ENCODE results near the gene ABHD8. TPM values are rescaled to one million over a fixed set of nuclear protein-coding genes. Genes with fewer than 3 reads are reported as not detected.
A peak's percentile ranks its signal among the peaks of the same experiment; 100 is the strongest.

ABHD8 gene
- total RNA-seq, 1 donor from 2014 or later, result 4.6 TPM

- no peaks in the 10 kb centered on the region for H3K9me3 Mint-ChIP-seq
- H3K4me2 ChIP-seq, result peak overlapping the region; percentile 78
- peaks cover 17% of the 10 kb centered on the region for H3K27me3 ChIP-seq
- H2AFZ ChIP-seq (replicated peaks), result peak overlapping the region; percentile 53
- peak overlapping the region; percentile 51 for H3K4me3 ChIP-seq
- TF ChIP-seq EZH2phosphoT487 (IDR thresholded peaks at IDR 0.05) (peak; percentile 41), EZH2 (IDR thresholded peaks at IDR 0.05) (no peak)
- TF ChIP-seq, protein P1, sequence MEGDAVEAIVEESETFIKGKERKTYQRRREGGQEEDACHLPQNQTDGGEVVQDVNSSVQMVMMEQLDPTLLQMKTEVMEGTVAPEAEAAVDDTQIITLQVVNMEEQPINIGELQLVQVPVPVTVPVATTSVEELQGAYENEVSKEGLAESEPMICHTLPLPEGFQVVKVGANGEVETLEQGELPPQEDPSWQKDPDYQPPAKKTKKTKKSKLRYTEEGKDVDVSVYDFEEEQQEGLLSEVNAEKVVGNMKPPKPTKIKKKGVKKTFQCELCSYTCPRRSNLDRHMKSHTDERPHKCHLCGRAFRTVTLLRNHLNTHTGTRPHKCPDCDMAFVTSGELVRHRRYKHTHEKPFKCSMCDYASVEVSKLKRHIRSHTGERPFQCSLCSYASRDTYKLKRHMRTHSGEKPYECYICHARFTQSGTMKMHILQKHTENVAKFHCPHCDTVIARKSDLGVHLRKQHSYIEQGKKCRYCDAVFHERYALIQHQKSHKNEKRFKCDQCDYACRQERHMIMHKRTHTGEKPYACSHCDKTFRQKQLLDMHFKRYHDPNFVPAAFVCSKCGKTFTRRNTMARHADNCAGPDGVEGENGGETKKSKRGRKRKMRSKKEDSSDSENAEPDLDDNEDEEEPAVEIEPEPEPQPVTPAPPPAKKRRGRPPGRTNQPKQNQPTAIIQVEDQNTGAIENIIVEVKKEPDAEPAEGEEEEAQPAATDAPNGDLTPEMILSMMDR (IDR thresholded peaks at IDR 0.05), result peak; percentile 69
- no peaks in the 10 kb centered on the region for H3K9me3 ChIP-seq (ENCODE audit: low read depth)
- peaks cover 12% of the 10 kb centered on the region for H3K4me1 Mint-ChIP-seq
- no peak overlapping the region for H3K9ac ChIP-seq
- DNase-seq (ENCODE audit: low spot score), result peak; percentile 96
- H4K20me1 ChIP-seq (ENCODE audit: low read depth), result peaks cover 11% of the 10 kb centered on the region
- peaks cover 14% of the 10 kb centered on the region for H3K36me3 Mint-ChIP-seq
- no peak overlapping the region for H3K27ac Mint-ChIP-seq
- no peaks in the 10 kb centered on the region for H3K36me3 ChIP-seq
- H3K27ac ChIP-seq, result peak overlapping the region; percentile 34
- peak overlapping the region; percentile 79 for H3K4me3 Mint-ChIP-seq
- H3K79me2 ChIP-seq (ENCODE audit: low read depth), result no peaks in the 10 kb centered on the region
- H3K27me3 Mint-ChIP-seq (ENCODE audit: insufficient read depth, low read depth), result peaks cover 7% of the 10 kb centered on the region
- peaks cover 18% of the 10 kb centered on the region for H3K4me1 ChIP-seq
- peaks cover 53% of the 10 kb centered on the region for H3F3A ChIP-seq (ENCODE audit: low read depth)
Measured at GRCh38 chr19:17327654-17328516, 24.7 kb upstream of the ABHD8 start.

DNA sequence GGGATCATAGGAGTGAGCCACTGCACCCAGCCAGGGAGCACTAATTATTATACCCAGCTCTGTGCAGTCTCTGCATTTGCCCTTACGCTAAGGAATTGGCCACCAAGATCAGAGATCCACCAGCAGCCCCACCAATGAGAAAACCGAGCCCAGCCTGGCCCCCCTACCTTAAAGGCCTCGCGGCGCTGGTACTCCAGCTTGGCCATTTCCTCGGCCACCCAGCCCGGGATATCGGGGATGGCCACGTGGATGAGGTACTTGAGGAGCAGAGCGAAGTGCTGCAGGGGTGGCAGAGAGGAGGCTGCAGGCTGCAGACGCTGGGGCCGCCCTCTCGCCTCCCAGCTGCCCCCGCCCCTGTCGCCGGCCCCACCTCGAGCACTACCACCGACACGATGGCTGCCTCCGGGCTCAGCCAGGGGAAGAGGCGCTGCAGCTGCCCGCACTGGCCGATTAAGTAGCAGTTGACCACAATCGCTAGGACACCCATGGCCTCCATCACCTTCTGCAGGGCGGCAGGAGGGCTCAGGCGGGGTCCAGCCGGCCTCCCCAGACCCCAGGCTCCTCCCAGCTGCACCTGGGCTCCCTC lies 23.9 kb upstream of the ABHD8 start:
- Histone ChIP-seq H2AFZ (replicated peaks) (no peak overlapping the region), H3F3A (ENCODE audit: low read depth) (peaks cover 51% of the 10 kb centered on the region), H3K79me2 (ENCODE audit: low read depth) (no peaks in the 10 kb centered on the region), H3K4me3 (peak overlapping the region; percentile 51), H3K9ac (no peak overlapping the region), H3K27me3 (peaks cover 17% of the 10 kb centered on the region), H3K4me2 (peak overlapping the region; percentile 78), H3K9me3 (ENCODE audit: low read depth) (no peaks in the 10 kb centered on the region), H3K4me1 (peaks cover 18% of the 10 kb centered on the region), H3K27ac (peak overlapping the region; percentile 34), H3K36me3 (no peaks in the 10 kb centered on the region), H4K20me1 (ENCODE audit: low read depth) (peaks cover 6% of the 10 kb centered on the region)
- Mint-ChIP-seq H3K36me3 (peaks cover 10% of the 10 kb centered on the region), H3K4me3 (no peak overlapping the region), H3K27me3 (ENCODE audit: insufficient read depth, low read depth) (no peaks in the 10 kb centered on the region), H3K4me1 (peaks cover 8% of the 10 kb centered on the region), H3K9me3 (no peaks in the 10 kb centered on the region), H3K27ac (no peak overlapping the region)
- TF ChIP-seq, protein P1 (IDR thresholded peaks at IDR 0.05), result no peak
- TF ChIP-seq EZH2 (IDR thresholded peaks at IDR 0.05) (no peak), EZH2phosphoT487 (IDR thresholded peaks at IDR 0.05) (no peak)
- no peak for DNase-seq (ENCODE audit: low spot score)

GRCh38 chr19:17326595-17326966 lies 23.4 kb upstream of the ABHD8 start:
- H3K4me1 ChIP-seq, result peaks cover 18% of the 10 kb centered on the region
- no peaks in the 10 kb centered on the region for H3K27me3 Mint-ChIP-seq (ENCODE audit: insufficient read depth, low read depth)
- no peaks in the 10 kb centered on the region for H3K9me3 Mint-ChIP-seq
- DNase-seq (ENCODE audit: low spot score), result peak; percentile 56
- no peaks in the 10 kb centered on the region for H3K79me2 ChIP-seq (ENCODE audit: low read depth)
- H3K27ac Mint-ChIP-seq, result no peak overlapping the region
- H3K4me1 Mint-ChIP-seq, result peaks cover 8% of the 10 kb centered on the region
- peaks cover 6% of the 10 kb centered on the region for H4K20me1 ChIP-seq (ENCODE audit: low read depth)
- TF ChIP-seq EZH2phosphoT487 (IDR thresholded peaks at IDR 0.05) (no peak), EZH2 (IDR thresholded peaks at IDR 0.05) (no peak)
- TF ChIP-seq, protein P1 (IDR thresholded peaks at IDR 0.05), result no peak
- peaks cover 50% of the 10 kb centered on the region for H3F3A ChIP-seq (ENCODE audit: low read depth)
- no peak overlapping the region for H3K4me3 Mint-ChIP-seq
- peaks cover 17% of the 10 kb centered on the region for H3K27me3 ChIP-seq
- peak overlapping the region; percentile 12 for H3K4me2 ChIP-seq
- no peak overlapping the region for H3K4me3 ChIP-seq
- H3K36me3 ChIP-seq, result no peaks in the 10 kb centered on the region
- H3K9me3 ChIP-seq (ENCODE audit: low read depth), result no peaks in the 10 kb centered on the region
- no peak overlapping the region for H3K27ac ChIP-seq
- H3K36me3 Mint-ChIP-seq, result peaks cover 10% of the 10 kb centered on the region
- no peak overlapping the region for H3K9ac ChIP-seq
- H2AFZ ChIP-seq (replicated peaks), result no peak overlapping the region
